ENCODE measurements around the gene STX2. TPM values are rescaled to one million over a fixed set of nuclear protein-coding genes. Genes with fewer than 3 reads are reported as not detected.
"Not testable (repeated sequence)": the region's sequence is repeated elsewhere in the genome, so short reads cannot be mapped to it uniquely, and the experiment has no call there.

The STX2 gene
- total RNA-seq, 4 donors from 2014 or later: 4.8 to 12.0 (median 9.1) TPM

GRCh38 chr12:130876758-130877157, 37.7 kb upstream of the STX2 start:
- H3K9me3 ChIP-seq: no peaks in the 10 kb centered on the region
- TF ChIP-seq, protein P1, sequence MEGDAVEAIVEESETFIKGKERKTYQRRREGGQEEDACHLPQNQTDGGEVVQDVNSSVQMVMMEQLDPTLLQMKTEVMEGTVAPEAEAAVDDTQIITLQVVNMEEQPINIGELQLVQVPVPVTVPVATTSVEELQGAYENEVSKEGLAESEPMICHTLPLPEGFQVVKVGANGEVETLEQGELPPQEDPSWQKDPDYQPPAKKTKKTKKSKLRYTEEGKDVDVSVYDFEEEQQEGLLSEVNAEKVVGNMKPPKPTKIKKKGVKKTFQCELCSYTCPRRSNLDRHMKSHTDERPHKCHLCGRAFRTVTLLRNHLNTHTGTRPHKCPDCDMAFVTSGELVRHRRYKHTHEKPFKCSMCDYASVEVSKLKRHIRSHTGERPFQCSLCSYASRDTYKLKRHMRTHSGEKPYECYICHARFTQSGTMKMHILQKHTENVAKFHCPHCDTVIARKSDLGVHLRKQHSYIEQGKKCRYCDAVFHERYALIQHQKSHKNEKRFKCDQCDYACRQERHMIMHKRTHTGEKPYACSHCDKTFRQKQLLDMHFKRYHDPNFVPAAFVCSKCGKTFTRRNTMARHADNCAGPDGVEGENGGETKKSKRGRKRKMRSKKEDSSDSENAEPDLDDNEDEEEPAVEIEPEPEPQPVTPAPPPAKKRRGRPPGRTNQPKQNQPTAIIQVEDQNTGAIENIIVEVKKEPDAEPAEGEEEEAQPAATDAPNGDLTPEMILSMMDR (IDR thresholded peaks at IDR 0.05 in 4 of 5, conservative IDR thresholded peaks at IDR 0.05 in 1 of 5): no peak
- TF ChIP-seq POLR2A (IDR thresholded peaks at IDR 0.05): no peak
- intact Hi-C loops (cut with DNase I; ENCODE audit: low total_unique reads) (loop anchor here (10.0 kb wide), 1 partner anchor 1268 kb away; the partner anchor contains the start of genes DDX51 and NOC4L), in situ Hi-C loops (cut with MboI; ENCODE audit: low sequenced_read_pairs in 4 of 4) (no loop called here)
- DNase-seq (no peak), ATAC-seq (no peak)
- peaks cover 0 to 48% of the 10 kb centered on the region in 2 donors for H3K36me3 ChIP-seq
- peaks cover 11 to 15% of the 10 kb centered on the region in 2 donors for H3K4me1 ChIP-seq
- H3K27me3 ChIP-seq: no peaks in the 10 kb centered on the region
- no peak overlapping the region for H3K4me3 ChIP-seq
- H3K27ac ChIP-seq: no peak overlapping the region

DNA sequence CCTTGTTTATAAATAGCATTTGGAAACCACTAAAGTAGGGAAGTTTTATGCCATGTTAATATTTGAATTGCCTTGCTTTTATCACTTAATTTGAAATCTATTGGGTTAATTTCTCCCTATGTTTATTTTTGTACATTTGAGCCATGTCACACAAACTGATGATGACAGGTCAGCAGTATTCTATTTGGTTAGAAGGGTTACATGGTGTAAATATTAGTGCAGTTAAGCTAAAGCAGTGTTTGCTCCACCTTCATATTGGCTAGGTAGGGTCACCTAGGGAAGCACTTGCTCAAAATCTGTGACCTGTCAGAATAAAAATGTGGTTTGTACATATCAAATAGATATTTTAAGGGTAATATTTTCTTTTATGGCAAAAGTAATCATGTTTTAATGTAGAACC, 37.2 kb upstream of the STX2 start:
- in situ Hi-C loops (cut with MboI; ENCODE audit: low sequenced_read_pairs in 4 of 4) (no loop called here), intact Hi-C loops (cut with DNase I; ENCODE audit: low total_unique reads) (loop anchor here (10.0 kb wide), 1 partner anchor 1269 kb away; the partner anchor contains the start of genes DDX51 and NOC4L)
- no peak overlapping the region for H3K27ac ChIP-seq
- no peaks in the 10 kb centered on the region for H3K27me3 ChIP-seq
- TF ChIP-seq, protein P1 (IDR thresholded peaks at IDR 0.05 in 4 of 5, conservative IDR thresholded peaks at IDR 0.05 in 1 of 5): no peak
- TF ChIP-seq POLR2A (IDR thresholded peaks at IDR 0.05): no peak
- DNase-seq (no peak), ATAC-seq (no peak)
- peaks cover 11 to 15% of the 10 kb centered on the region in 2 donors for H3K4me1 ChIP-seq
- no peaks in the 10 kb centered on the region for H3K9me3 ChIP-seq
- H3K36me3 ChIP-seq: peaks cover 0 to 48% of the 10 kb centered on the region in 2 donors
- H3K4me3 ChIP-seq: no peak overlapping the region

DNA sequence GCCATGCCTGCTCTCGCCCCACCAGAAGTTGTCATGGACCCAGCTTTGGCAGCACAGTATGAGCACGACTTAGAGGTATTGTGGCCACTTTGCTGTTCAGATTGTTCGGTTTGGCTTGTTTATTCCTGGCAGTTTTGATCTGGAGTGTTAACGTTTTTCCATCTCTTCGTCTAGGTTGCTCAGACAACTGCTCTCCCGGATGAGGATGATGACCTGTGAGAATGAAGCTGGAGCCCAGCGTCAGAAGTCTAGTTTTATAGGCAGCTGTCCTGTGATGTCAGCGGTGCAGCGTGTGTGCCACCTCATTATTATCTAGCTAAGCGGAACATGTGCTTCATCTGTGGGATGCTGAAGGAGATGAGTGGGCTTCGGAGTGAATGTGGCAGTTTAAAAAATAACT, 36.7 kb upstream of the STX2 start:
- DNase-seq; H3K4me3 ChIP-seq; H3K27ac ChIP-seq; in situ Hi-C loops (cut with MboI; ENCODE audit: low sequenced_read_pairs in 4 of 4); ATAC-seq; H3K9me3 ChIP-seq; H3K27me3 ChIP-seq: not testable (repeated sequence)
- Histone ChIP-seq H3K4me1 (peaks cover 11 to 15% of the 10 kb centered on the region in 2 donors), H3K36me3 (peaks cover 0 to 48% of the 10 kb centered on the region in 2 donors)
- intact Hi-C loops (cut with DNase I; ENCODE audit: low total_unique reads): loop anchor here (10.0 kb wide), 1 partner anchor 1269 kb away; the partner anchor contains the start of genes DDX51 and NOC4L

GRCh38 chr12:130875193-130875592, 36.1 kb upstream of the STX2 start:
- no peak overlapping the region for H3K4me3 ChIP-seq
- no peaks in the 10 kb centered on the region for H3K27me3 ChIP-seq
- TF ChIP-seq, protein P1 (IDR thresholded peaks at IDR 0.05 in 4 of 5, conservative IDR thresholded peaks at IDR 0.05 in 1 of 5): no peak
- TF ChIP-seq POLR2A (IDR thresholded peaks at IDR 0.05): no peak
- DNase-seq (no peak), ATAC-seq (no peak)
- H3K36me3 ChIP-seq: peaks cover 0 to 48% of the 10 kb centered on the region in 2 donors
- peaks cover 11 to 15% of the 10 kb centered on the region in 2 donors for H3K4me1 ChIP-seq
- no peaks in the 10 kb centered on the region for H3K9me3 ChIP-seq
- in situ Hi-C loops (cut with MboI; ENCODE audit: low sequenced_read_pairs in 4 of 4) (no loop called here), intact Hi-C loops (cut with DNase I; ENCODE audit: low total_unique reads) (loop anchor here (10.0 kb wide), 1 partner anchor 1270 kb away; the partner anchor contains the start of genes DDX51 and NOC4L)
- no peak overlapping the region for H3K27ac ChIP-seq

- H3K9me3 ChIP-seq: no peaks in the 10 kb centered on the region
- peaks cover 0 to 48% of the 10 kb centered on the region in 2 donors for H3K36me3 ChIP-seq
- no peak overlapping the region for H3K4me3 ChIP-seq
- DNase-seq (no peak), ATAC-seq (no peak)
- TF ChIP-seq, protein P1 (IDR thresholded peaks at IDR 0.05 in 4 of 5, conservative IDR thresholded peaks at IDR 0.05 in 1 of 5): no peak
- no peak for TF ChIP-seq POLR2A (IDR thresholded peaks at IDR 0.05)
- H3K4me1 ChIP-seq: peaks cover 11 to 15% of the 10 kb centered on the region in 2 donors
- intact Hi-C loops (cut with DNase I; ENCODE audit: low total_unique reads): loop anchor here (10.0 kb wide), 1 partner anchor 1270 kb away; the partner anchor contains the start of genes DDX51 and NOC4L
- no peak overlapping the region for H3K27ac ChIP-seq
- in situ Hi-C loops (cut with MboI; ENCODE audit: low sequenced_read_pairs in 4 of 4): loop anchor here in 1 of 4 donors (5.0 kb wide), 1 partner anchor 37 kb away; the partner anchor contains the start of gene STX2
- no peaks in the 10 kb centered on the region for H3K27me3 ChIP-seq
Measured at GRCh38 chr12:130874696-130875095, 35.6 kb upstream of the STX2 start.

Measured in gastrocnemius medialis (tissue), 4 donors.